HG03442 (cell line): ENCODE measurements around the gene RCOR2.
"Not testable (repeated sequence)": the region's sequence is repeated elsewhere in the genome, so short reads cannot be mapped to it uniquely, and the experiment has no call there.

Experiments used
- ATAC-seq: cut with Tn5 transposase; IDR thresholded peaks from one replicate; pipeline ENCODE4 v1.9.1; 2021; ENCODE audit warnings: mild to moderate bottlenecking, moderate library complexity; ENCODE audit not compliant: unreplicated experiment

The RCOR2 gene

GRCh38 chr11:63882555-63883242, 34.3 kb downstream of the RCOR2 start:
- ATAC-seq, result no peak

GRCh38 chr11:63880403-63880790, 36.6 kb downstream of the RCOR2 start:
- no peak for ATAC-seq

- no peak for ATAC-seq
Observed at GRCh38 chr11:63879598-63880402, 37.2 kb downstream of the RCOR2 start.

- ATAC-seq, result no peak
Observed at GRCh38 chr11:63877658-63878241, 39.2 kb downstream of the RCOR2 start.

- no peak for ATAC-seq
Observed at GRCh38 chr11:63876616-63877015, 40.3 kb downstream of the RCOR2 start.

GRCh38 chr11:63875506-63876065, 41.4 kb downstream of the RCOR2 start:
- no peak for ATAC-seq

- no peak for ATAC-seq
Observed at GRCh38 chr11:63874511-63874910, 42.5 kb downstream of the RCOR2 start.

GRCh38 chr11:63873311-63873710, 43.7 kb downstream of the RCOR2 start:
- ATAC-seq, result no peak

- no peak for ATAC-seq
Observed at GRCh38 chr11:63872800-63873197, 44.2 kb downstream of the RCOR2 start.

- ATAC-seq, result peak; percentile 92
Observed at GRCh38 chr11:63871962-63872799, 44.8 kb downstream of the RCOR2 start.

- ATAC-seq, result no peak
Observed at GRCh38 chr11:63870351-63871140, 46.4 kb downstream of the RCOR2 start.

GRCh38 chr11:63869683-63870082, 47.3 kb downstream of the RCOR2 start:
- no peak for ATAC-seq

GRCh38 chr11:63869171-63869591, 47.8 kb downstream of the RCOR2 start:
- no peak for ATAC-seq

GRCh38 chr11:63868399-63869064, 48.4 kb downstream of the RCOR2 start:
- no peak for ATAC-seq

GRCh38 chr11:63867511-63867910, 49.5 kb downstream of the RCOR2 start:
- no peak for ATAC-seq

GRCh38 chr11:63866211-63866610, 50.8 kb downstream of the RCOR2 start:
- peak; percentile 74 for ATAC-seq

GRCh38 chr11:63863620-63864019, 53.3 kb downstream of the RCOR2 start:
- ATAC-seq, result not testable (repeated sequence)

- ATAC-seq, result no peak
Observed at GRCh38 chr11:63862923-63863322, 54.0 kb downstream of the RCOR2 start.
